WTC11 (cell line): Measurements from ENCODE around the gene KCMF1. TPM values are rescaled to one million over a fixed set of nuclear protein-coding genes. Genes with fewer than 3 reads are reported as not detected.

Experiments
- ATAC-seq: fragments of 200-7000 bp; cut with Tn5 transposase; 2 replicates; pipeline ENCODE4 v1.10.0; 2021; ENCODE audit warnings: mild to moderate bottlenecking, moderate library complexity
- CTCF ChIA-PET: fragments of 300-600 bp; sonication (Branson Sonifier 250); formaldehyde crosslinking; loops from one replicate; lab custom pipeline; 2021; ENCODE audit warnings: antibody characterized with exemption; lab: Charles Lee
- POLR2A ChIA-PET: fragments of 350-600 bp; sonication (Branson Sonifier 250); formaldehyde crosslinking; loops from one replicate; lab custom pipeline; 2021; ENCODE audit warnings: antibody characterized with exemption; lab: Charles Lee
- DNase-seq: peaks from one replicate; pipeline ENCODE4 v3.0.0; 2021; ENCODE audit warnings: low spot score
- H3K27ac Mint-ChIP-seq: 2 replicates; pipeline ENCODE4 v1.8.0; 2021; ENCODE audit warnings: mixed read lengths
- H3K27me3 Mint-ChIP-seq: 2 replicates; pipeline ENCODE4 v1.8.0; 2021; ENCODE audit warnings: low read depth, mild to moderate bottlenecking, moderate library complexity, mixed read lengths
- H3K36me3 Mint-ChIP-seq: 2 replicates; pipeline ENCODE4 v1.8.0; 2021; ENCODE audit warnings: mixed read lengths
- H3K4me1 Mint-ChIP-seq: 2 replicates; pipeline ENCODE4 v1.8.0; 2022; ENCODE audit warnings: mixed read lengths
- H3K4me3 Mint-ChIP-seq: 2 replicates; pipeline ENCODE4 v1.8.0; 2021; ENCODE audit warnings: mild to moderate bottlenecking, moderate library complexity, mixed read lengths
- H3K9me3 Mint-ChIP-seq: 2 replicates; pipeline ENCODE4 v1.8.0; 2021; ENCODE audit warnings: mixed read lengths
- ESRRA ChIP-seq: sonication (generic); formaldehyde crosslinking; IDR thresholded peaks from 2 replicates; pipeline ENCODE4 v1.8.1; 2022; ENCODE audit warnings: mild to moderate bottlenecking, missing genetic modification reagents, borderline replicate concordance
- FOXK1 ChIP-seq: sonication (generic); formaldehyde crosslinking; IDR thresholded peaks from 2 replicates; pipeline ENCODE4 v1.8.0; 2022; ENCODE audit warnings: mild to moderate bottlenecking, moderate library complexity, missing genetic modification reagents
- FOXP1 ChIP-seq: sonication (generic); formaldehyde crosslinking; IDR thresholded peaks from 2 replicates; pipeline ENCODE4 v1.8.0; 2022; ENCODE audit warnings: missing genetic modification reagents, mild to moderate bottlenecking, moderate library complexity, borderline replicate concordance
- MXD4 ChIP-seq: fragments of 250-450 bp; sonication (Bioruptor Pico); IDR thresholded peaks from 2 replicates; pipeline ENCODE4 v1.8.0; 2021; ENCODE audit warnings: mild to moderate bottlenecking, moderate library complexity, borderline replicate concordance
- NFATC4 ChIP-seq: fragments of 250-450 bp; sonication (Bioruptor Pico); IDR thresholded peaks from 2 replicates; pipeline ENCODE4 v1.9.0; 2021; ENCODE audit warnings: mild to moderate bottlenecking
- NFE2L1 ChIP-seq: sonication (generic); formaldehyde crosslinking; IDR thresholded peaks from 2 replicates; pipeline ENCODE4 v1.8.1; 2023; ENCODE audit warnings: missing genetic modification reagents
- ZBTB21 ChIP-seq: sonication (generic); formaldehyde crosslinking; IDR thresholded peaks from 2 replicates; pipeline ENCODE4 v1.8.1; 2023; ENCODE audit warnings: mild to moderate bottlenecking, missing genetic modification reagents, borderline replicate concordance
- ZNF219 ChIP-seq: sonication (generic); formaldehyde crosslinking; IDR thresholded peaks from 2 replicates; pipeline ENCODE4 v1.8.0; 2023; ENCODE audit warnings: missing genetic modification reagents, mild to moderate bottlenecking, borderline replicate concordance
- ZNF396 ChIP-seq: fragments of 250-450 bp; sonication (Bioruptor Pico); IDR thresholded peaks from 2 replicates; pipeline ENCODE4 v1.8.0; 2021; ENCODE audit warnings: mild to moderate bottlenecking, moderate library complexity, borderline replicate concordance
- total RNA-seq: library from RNA; stranded (reverse); gene quantifications from 3 replicates; pipeline ENCODE4 v1.2.3, GENCODE V29; 2021
- TF ChIP-seq, protein P1 (sequence below): sonication (generic); formaldehyde crosslinking; IDR thresholded peaks from 2 replicates; pipeline ENCODE4 v1.8.1; 2022; ENCODE audit warnings: mild to moderate bottlenecking, moderate library complexity, missing genetic modification reagents
- TF ChIP-seq, protein P2 (sequence below): sonication (generic); formaldehyde crosslinking; IDR thresholded peaks from 2 replicates; pipeline ENCODE4 v1.8.1; 2022; ENCODE audit warnings: low read depth, missing genetic modification reagents, borderline replicate concordance
- TF ChIP-seq, protein P3 (sequence below): sonication (generic); formaldehyde crosslinking; IDR thresholded peaks from 2 replicates; pipeline ENCODE4 v1.8.0; 2022; ENCODE audit warnings: mild to moderate bottlenecking, missing genetic modification reagents
- TF ChIP-seq, protein P4 (sequence below): sonication (generic); formaldehyde crosslinking; IDR thresholded peaks from 2 replicates; pipeline ENCODE4 v1.8.1; 2023; ENCODE audit warnings: mild to moderate bottlenecking, moderate library complexity, missing genetic modification reagents
- TF ChIP-seq, protein P5 (sequence below): fragments of 250-450 bp; sonication (Bioruptor Pico); IDR thresholded peaks from 2 replicates; pipeline ENCODE4 v1.9.0; 2021; ENCODE audit warnings: mild to moderate bottlenecking
- TF ChIP-seq, protein P6 (sequence below): fragments of 250-450 bp; sonication (Bioruptor Pico); IDR thresholded peaks from 2 replicates; pipeline ENCODE4 v1.8.0; 2021; ENCODE audit warnings: mild to moderate bottlenecking
- TF ChIP-seq, protein P7 (sequence below): fragments of 250-450 bp; sonication (Bioruptor Pico); conservative IDR thresholded peaks from 2 replicates; pipeline ENCODE4 v1.9.0; 2021; ENCODE audit warnings: mild to moderate bottlenecking
- TF ChIP-seq, protein P8 (sequence below): sonication (generic); formaldehyde crosslinking; IDR thresholded peaks from 2 replicates; pipeline ENCODE4 v1.8.0; 2022; ENCODE audit warnings: missing genetic modification reagents

The KCMF1 gene
- total RNA-seq, 1 experiment from 2014 or later, result 117 TPM

DNA sequence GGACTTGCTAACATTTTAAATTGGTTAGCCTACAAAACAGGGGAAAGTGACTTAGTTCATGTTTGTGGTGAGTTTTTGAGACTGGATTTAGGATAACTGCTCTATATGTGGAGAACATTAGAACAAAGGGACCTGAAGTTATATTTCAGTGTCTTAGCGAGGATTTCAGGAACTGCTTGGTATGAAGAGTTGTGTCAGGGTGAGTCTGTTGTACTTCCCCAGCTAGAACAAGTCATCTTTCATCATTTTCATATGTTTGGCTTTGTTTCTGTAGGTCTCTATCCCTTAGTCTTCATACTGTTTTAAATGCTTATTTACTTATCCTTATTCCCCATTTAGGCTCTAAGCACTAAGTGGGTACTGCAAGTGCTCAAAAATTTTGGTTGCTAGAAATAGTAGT, 41.9 kb downstream of the KCMF1 start (continued):
- TF ChIP-seq, protein P1, sequence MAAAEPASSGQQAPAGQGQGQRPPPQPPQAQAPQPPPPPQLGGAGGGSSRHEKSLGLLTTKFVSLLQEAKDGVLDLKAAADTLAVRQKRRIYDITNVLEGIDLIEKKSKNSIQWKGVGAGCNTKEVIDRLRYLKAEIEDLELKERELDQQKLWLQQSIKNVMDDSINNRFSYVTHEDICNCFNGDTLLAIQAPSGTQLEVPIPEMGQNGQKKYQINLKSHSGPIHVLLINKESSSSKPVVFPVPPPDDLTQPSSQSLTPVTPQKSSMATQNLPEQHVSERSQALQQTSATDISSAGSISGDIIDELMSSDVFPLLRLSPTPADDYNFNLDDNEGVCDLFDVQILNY (CRISPR knock-in tag), result no peak
- TF ChIP-seq, protein P2, sequence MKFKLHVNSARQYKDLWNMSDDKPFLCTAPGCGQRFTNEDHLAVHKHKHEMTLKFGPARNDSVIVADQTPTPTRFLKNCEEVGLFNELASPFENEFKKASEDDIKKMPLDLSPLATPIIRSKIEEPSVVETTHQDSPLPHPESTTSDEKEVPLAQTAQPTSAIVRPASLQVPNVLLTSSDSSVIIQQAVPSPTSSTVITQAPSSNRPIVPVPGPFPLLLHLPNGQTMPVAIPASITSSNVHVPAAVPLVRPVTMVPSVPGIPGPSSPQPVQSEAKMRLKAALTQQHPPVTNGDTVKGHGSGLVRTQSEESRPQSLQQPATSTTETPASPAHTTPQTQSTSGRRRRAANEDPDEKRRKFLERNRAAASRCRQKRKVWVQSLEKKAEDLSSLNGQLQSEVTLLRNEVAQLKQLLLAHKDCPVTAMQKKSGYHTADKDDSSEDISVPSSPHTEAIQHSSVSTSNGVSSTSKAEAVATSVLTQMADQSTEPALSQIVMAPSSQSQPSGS (CRISPR knock-in tag), result no peak

DNA sequence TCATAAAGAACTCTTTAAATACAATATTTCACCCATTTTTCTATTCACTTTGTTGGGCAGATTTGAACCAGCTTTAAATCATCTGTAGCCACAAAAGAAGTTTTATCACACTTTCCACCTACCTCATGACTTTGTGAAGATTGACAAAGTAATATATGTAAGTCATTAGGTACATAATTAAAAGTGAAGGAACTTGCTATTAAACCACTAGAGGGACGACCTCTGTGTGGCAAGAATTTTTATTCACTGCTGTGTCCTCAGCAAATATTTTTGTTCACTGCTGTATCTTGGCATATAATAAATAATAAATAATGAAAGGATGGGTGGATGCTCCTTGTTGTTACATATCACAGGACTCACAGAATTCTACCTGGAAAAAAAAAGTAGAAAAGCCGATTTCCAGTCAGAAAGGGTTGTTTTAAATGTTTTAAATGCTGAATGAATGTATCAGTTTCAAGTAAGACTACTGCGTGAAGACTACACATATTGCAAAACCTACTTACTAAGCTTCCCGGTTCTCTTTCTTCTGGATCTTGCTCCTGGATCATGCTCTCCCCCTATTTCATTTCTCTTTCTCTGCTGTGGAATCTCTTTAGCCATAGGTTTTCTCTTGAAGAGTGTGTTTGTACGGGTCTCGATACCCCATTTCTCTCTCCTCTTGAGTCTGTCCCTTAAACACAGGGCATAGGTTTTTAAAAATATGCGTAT, 44.8 kb downstream of the KCMF1 start:
- Mint-ChIP-seq H3K27me3 (no peaks in the 10 kb centered on the region), H3K9me3 (0 out of 2 replicates have a peak, but pooled peaks cover under 1% of the 10 kb centered on the region), H3K4me3 (no peak overlapping the region), H3K4me1 (peaks cover 68% of the 10 kb centered on the region), H3K36me3 (peaks cover 2% of the 10 kb centered on the region; the same call in 1 of the 2 replicates), H3K27ac (no peak overlapping the region; the same call in none of the 2 replicates)
- no peak for ATAC-seq
- CTCF ChIA-PET, result interaction anchor here (0.7 to 2.7 kb wide), 9 partner anchors 13 to 284 kb away, joined by 3 to 35 read pairs (median 3); no protein-coding TSS in a partner anchor
- DNase-seq, result no peak
- POLR2A ChIA-PET, result interaction anchor here (0.6 to 0.8 kb wide), 4 partner anchors 42 to 90 kb away, joined by 3 to 4 read pairs (median 4); no protein-coding TSS in a partner anchor
- TF ChIP-seq NFATC4 (CRISPR knock-in tag) (no peak), FOXK1 (CRISPR knock-in tag) (no peak), NFE2L1 (CRISPR knock-in tag) (no peak), ZNF396 (CRISPR knock-in tag) (no peak), ESRRA (CRISPR knock-in tag) (no peak), MXD4 (CRISPR knock-in tag) (no peak), FOXP1 (CRISPR knock-in tag) (no peak), ZNF219 (no peak), ZBTB21 (no peak)
- TF ChIP-seq, protein P3, sequence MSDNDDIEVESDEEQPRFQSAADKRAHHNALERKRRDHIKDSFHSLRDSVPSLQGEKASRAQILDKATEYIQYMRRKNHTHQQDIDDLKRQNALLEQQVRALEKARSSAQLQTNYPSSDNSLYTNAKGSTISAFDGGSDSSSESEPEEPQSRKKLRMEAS (CRISPR knock-in tag), result no peak
- TF ChIP-seq, protein P4, sequence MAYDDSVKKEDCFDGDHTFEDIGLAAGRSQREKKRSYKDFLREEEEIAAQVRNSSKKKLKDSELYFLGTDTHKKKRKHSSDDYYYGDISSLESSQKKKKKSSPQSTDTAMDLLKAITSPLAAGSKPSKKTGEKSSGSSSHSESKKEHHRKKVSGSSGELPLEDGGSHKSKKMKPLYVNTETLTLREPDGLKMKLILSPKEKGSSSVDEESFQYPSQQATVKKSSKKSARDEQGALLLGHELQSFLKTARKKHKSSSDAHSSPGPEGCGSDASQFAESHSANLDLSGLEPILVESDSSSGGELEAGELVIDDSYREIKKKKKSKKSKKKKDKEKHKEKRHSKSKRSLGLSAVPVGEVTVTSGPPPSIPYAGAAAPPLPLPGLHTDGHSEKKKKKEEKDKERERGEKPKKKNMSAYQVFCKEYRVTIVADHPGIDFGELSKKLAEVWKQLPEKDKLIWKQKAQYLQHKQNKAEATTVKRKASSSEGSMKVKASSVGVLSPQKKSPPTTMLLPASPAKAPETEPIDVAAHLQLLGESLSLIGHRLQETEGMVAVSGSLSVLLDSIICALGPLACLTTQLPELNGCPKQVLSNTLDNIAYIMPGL (CRISPR knock-in tag), result no peak
- TF ChIP-seq, protein P5, sequence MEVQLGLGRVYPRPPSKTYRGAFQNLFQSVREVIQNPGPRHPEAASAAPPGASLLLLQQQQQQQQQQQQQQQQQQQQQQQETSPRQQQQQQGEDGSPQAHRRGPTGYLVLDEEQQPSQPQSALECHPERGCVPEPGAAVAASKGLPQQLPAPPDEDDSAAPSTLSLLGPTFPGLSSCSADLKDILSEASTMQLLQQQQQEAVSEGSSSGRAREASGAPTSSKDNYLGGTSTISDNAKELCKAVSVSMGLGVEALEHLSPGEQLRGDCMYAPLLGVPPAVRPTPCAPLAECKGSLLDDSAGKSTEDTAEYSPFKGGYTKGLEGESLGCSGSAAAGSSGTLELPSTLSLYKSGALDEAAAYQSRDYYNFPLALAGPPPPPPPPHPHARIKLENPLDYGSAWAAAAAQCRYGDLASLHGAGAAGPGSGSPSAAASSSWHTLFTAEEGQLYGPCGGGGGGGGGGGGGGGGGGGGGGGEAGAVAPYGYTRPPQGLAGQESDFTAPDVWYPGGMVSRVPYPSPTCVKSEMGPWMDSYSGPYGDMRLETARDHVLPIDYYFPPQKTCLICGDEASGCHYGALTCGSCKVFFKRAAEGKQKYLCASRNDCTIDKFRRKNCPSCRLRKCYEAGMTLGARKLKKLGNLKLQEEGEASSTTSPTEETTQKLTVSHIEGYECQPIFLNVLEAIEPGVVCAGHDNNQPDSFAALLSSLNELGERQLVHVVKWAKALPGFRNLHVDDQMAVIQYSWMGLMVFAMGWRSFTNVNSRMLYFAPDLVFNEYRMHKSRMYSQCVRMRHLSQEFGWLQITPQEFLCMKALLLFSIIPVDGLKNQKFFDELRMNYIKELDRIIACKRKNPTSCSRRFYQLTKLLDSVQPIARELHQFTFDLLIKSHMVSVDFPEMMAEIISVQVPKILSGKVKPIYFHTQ, result no peak
- TF ChIP-seq, protein P6, sequence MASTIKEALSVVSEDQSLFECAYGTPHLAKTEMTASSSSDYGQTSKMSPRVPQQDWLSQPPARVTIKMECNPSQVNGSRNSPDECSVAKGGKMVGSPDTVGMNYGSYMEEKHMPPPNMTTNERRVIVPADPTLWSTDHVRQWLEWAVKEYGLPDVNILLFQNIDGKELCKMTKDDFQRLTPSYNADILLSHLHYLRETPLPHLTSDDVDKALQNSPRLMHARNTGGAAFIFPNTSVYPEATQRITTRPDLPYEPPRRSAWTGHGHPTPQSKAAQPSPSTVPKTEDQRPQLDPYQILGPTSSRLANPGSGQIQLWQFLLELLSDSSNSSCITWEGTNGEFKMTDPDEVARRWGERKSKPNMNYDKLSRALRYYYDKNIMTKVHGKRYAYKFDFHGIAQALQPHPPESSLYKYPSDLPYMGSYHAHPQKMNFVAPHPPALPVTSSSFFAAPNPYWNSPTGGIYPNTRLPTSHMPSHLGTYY (CRISPR knock-in tag), result no peak
- TF ChIP-seq, protein P7, sequence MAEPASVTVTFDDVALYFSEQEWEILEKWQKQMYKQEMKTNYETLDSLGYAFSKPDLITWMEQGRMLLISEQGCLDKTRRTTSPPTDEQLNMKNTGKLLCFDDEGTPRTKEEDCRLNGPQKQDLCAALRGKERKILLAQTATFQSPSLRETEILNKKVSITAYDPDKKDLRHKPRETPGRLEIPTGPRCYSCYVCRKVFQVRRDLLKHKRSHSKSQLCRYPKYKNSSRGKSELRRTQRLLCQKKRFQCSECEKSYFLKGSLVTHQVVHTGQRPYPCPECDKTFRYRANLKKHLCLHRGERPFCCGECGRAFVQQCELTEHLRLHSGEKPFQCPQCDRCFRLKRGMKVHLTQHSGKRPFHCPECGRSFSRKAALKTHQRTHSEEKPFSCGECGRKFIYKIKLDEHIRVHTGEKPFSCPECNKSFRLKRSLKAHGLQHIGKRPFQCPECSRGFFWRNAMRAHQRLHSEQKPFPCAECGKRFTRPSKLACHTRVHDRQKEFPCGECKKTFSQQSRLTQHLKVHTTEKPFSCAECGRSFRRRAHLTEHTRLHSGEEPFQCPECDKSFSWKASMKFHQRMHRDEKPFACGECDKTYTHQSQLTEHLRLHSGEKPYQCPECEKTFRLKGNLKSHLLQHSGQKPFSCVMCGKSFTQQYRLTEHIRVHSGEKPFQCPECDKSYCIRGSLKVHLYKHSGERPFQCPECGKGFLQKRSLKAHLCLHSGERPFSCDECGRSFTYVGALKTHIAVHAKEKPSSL (CRISPR knock-in tag), result no peak
- TF ChIP-seq, protein P8, sequence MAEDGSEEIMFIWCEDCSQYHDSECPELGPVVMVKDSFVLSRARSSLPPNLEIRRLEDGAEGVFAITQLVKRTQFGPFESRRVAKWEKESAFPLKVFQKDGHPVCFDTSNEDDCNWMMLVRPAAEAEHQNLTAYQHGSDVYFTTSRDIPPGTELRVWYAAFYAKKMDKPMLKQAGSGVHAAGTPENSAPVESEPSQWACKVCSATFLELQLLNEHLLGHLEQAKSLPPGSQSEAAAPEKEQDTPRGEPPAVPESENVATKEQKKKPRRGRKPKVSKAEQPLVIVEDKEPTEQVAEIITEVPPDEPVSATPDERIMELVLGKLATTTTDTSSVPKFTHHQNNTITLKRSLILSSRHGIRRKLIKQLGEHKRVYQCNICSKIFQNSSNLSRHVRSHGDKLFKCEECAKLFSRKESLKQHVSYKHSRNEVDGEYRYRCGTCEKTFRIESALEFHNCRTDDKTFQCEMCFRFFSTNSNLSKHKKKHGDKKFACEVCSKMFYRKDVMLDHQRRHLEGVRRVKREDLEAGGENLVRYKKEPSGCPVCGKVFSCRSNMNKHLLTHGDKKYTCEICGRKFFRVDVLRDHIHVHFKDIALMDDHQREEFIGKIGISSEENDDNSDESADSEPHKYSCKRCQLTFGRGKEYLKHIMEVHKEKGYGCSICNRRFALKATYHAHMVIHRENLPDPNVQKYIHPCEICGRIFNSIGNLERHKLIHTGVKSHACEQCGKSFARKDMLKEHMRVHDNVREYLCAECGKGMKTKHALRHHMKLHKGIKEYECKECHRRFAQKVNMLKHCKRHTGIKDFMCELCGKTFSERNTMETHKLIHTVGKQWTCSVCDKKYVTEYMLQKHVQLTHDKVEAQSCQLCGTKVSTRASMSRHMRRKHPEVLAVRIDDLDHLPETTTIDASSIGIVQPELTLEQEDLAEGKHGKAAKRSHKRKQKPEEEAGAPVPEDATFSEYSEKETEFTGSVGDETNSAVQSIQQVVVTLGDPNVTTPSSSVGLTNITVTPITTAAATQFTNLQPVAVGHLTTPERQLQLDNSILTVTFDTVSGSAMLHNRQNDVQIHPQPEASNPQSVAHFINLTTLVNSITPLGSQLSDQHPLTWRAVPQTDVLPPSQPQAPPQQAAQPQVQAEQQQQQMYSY (CRISPR knock-in tag), result no peak
